Transverse colon (tissue), 4 donors: ENCODE measurements around the gene ZNF622.

Source experiments
- POLR2A ChIP-seq: fragments of 450-650 bp; IDR thresholded peaks from one replicate; pipeline ENCODE4 v1.6.1; 2016; ENCODE audit warnings: antibody characterized with exemption, mild to moderate bottlenecking, moderate library complexity
- POLR2AphosphoS5 ChIP-seq, 3 donors: sonication (generic); formaldehyde crosslinking; IDR thresholded peaks; one replicate each; pipeline ENCODE4 v1.6.1; 2016; ENCODE audit warnings: antibody characterized with exemption in 3 of 3
- TF ChIP-seq, protein P1 (sequence below), 5 experiments: fragments of 200-600 bp in 3 of 5; fragments of 450-650 bp in 2 of 5; sonication (generic) in 3 of 5; IDR thresholded peaks; 1 replicate in 2 of 5; 2 replicates in 3 of 5; pipeline ENCODE4 v1.5.1; 2016 to 2017; ENCODE audit warnings: antibody characterized with exemption in 5 of 5, inconsistent platforms in 3 of 5, mild to moderate bottlenecking in 2 of 5, moderate library complexity in 1 of 5

DNA sequence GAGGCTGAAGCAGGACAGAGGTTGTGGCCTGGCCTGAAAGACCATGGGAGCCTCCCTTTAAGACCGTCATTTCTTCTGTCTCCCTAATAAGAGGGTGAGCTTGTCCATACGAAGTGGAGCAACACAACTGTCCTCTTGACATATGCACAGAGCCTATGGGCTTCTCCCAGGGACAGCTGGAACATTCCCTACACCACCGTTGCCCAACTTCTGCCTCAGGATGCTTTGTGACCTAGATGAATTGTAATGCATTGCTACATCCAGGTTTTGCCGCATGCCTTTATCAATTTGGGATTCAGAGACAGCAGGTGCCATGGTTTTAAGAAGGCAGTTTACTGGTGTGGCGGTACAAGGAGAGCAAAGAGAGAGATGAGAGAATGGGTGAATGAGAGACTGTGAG lies 34.4 kb upstream of the ZNF622 start:
- TF ChIP-seq, protein P1, sequence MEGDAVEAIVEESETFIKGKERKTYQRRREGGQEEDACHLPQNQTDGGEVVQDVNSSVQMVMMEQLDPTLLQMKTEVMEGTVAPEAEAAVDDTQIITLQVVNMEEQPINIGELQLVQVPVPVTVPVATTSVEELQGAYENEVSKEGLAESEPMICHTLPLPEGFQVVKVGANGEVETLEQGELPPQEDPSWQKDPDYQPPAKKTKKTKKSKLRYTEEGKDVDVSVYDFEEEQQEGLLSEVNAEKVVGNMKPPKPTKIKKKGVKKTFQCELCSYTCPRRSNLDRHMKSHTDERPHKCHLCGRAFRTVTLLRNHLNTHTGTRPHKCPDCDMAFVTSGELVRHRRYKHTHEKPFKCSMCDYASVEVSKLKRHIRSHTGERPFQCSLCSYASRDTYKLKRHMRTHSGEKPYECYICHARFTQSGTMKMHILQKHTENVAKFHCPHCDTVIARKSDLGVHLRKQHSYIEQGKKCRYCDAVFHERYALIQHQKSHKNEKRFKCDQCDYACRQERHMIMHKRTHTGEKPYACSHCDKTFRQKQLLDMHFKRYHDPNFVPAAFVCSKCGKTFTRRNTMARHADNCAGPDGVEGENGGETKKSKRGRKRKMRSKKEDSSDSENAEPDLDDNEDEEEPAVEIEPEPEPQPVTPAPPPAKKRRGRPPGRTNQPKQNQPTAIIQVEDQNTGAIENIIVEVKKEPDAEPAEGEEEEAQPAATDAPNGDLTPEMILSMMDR (IDR thresholded peaks at IDR 0.05): no peak
- TF ChIP-seq POLR2A (no peak), POLR2AphosphoS5 (IDR thresholded peaks at IDR 0.05) (no peak)
